GOT3 (cell line): ENCODE measurements around the gene ATG7.

Source experiments
- DNase-seq: peaks from one replicate; lab custom pipeline; 2025; ENCODE audit warnings: mixed read lengths; lab: John Stamatoyannopoulos, UW

ATG7 gene

DNA sequence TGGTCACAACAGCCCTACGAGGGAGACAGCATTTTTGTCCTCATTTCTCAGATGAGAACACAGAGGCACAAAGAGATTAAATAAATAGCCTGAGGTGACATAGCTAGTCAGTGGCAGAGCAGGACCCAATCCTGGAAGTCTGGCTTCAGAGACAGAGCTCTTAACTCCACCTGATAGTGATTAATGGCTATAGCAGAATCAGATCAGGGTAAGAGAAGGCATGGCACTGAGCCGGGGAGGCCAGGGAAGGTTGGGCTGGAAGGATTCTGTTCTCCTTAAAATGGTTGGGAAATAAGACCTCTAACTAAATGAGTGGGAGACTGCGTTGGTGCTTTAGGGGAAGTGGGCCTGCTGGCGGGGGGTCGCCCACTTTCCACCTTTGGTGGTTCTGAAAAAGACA is 267.0 kb downstream of the ATG7 start:
- DNase-seq = no peak

DNA sequence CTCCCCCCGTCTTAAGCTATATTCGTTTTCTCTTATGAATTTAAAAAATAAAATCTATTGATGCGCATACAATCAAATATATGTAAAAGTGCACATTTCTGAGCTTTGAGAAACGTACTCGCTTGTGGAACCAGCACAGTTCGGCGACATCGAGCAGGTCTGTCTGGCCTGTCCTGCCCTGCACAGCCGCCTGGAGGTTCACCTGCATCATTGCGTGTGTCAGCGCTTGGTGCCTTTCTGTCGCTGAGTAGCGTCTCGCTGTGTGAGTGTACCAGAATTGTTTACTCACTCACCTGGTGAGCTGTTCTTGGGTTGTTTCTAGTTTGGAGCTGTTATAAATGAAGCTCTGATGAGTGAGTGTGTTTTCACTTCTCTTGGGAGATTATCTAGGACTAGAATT is 267.5 kb downstream of the ATG7 start:
- DNase-seq = no peak

GRCh38 chr3:11541321-11542303 is 269.4 kb downstream of the ATG7 start:
- DNase-seq = no peak

GRCh38 chr3:11542551-11542950 is 270.4 kb downstream of the ATG7 start:
- DNase-seq = no peak

- no peak for DNase-seq
Observed at GRCh38 chr3:11543141-11543947, 271.1 kb downstream of the ATG7 start.

DNA sequence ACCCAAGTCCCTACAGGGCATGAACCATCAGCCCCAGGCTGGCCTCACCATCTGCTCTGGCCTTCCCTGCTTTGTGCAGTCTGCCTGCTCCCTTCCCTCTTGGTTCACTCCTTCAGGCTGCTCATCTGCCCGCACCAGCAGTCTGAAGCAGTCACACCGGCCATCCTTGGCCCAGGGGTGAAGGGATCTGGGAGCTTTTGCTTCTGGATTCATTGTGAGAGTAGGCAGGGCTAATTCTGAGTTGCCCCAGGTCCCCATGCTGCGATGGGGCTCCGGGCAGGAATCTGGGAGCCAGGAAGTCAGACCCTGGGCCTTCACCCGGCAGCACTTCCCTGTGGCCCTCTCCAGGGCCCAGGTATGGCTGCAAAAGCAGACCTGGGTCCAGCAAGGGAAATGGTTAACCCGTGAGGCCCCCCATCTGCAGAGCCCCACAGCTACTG is 271.8 kb downstream of the ATG7 start:
- no peak for DNase-seq

DNA sequence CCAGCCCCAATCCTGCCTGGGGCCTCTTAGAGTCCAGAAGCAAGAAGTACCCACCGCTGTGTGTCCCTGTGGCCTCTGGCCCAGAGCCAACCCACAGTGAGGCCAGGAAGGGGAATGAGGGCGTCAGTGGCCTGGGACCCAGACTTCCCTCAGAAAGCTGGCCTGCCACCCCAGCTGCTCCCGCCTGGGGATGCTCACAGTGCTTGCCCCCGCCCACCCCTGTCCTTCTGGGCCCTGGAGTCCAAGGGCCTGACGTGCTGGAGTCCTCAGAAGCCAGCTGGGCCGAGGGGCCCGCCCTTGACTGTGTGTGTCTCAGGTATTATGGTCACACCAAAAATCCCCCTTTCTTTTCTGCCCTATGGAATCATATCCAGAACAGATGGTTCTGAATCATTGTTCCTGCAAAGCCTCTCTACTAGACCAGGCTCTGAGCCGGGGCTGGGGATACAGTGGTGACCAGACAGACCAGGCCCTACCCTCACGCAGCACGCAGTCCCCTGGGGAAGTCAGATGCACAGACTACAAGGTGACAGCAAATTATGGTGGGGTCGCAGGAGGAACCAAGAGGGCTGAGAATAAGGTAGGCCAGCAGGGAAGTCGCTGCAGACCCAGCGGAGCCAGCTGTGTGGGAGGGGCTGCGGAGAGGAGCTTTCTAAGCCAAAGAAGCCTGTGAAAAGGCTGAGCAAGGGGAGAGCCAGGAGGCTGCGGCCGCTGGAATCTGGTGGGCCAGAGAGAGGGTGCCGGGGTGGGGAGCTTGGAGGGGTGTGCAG is 272.4 kb downstream of the ATG7 start:
- no peak for DNase-seq

DNA sequence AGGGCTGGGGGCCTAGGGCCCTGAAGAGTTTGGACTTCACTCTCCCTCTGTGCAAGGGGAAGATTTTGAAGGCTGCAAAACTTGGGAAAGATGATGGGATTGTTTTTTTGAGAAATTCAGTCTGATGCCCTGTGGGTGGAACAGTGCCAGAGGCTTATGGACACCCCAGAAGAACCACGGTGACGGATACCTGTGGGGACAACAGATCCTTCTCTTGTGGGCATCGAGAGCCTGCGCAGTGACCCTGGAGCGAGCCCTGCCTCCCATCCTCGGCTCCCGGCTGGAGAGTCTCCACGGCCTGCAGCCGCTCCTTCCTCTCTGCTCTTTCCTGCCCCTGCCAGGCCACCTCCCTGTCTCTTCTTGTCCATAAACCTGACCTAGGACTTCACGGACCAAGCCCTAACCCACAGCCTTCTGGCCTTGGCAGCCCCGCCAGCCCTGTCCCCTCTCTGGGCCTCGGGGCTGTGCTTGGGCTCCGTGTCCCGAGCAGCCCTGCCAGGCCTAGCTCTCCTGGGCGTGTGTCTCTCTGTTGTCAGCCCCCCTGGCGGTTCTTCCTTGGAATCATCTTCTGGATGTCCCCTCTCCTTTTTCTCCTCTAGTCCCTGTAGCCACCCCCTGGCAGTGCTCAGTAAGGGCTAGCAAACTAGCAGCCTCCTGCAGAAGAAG is 273.1 kb downstream of the ATG7 start:
- no peak for DNase-seq

GRCh38 chr3:11546657-11547302 is 274.6 kb downstream of the ATG7 start:
- no peak for DNase-seq

- DNase-seq = no peak
Observed at GRCh38 chr3:11547498-11547897, 275.3 kb downstream of the ATG7 start.

GRCh38 chr3:11548721-11549131 is 276.5 kb downstream of the ATG7 start:
- no peak for DNase-seq

DNA sequence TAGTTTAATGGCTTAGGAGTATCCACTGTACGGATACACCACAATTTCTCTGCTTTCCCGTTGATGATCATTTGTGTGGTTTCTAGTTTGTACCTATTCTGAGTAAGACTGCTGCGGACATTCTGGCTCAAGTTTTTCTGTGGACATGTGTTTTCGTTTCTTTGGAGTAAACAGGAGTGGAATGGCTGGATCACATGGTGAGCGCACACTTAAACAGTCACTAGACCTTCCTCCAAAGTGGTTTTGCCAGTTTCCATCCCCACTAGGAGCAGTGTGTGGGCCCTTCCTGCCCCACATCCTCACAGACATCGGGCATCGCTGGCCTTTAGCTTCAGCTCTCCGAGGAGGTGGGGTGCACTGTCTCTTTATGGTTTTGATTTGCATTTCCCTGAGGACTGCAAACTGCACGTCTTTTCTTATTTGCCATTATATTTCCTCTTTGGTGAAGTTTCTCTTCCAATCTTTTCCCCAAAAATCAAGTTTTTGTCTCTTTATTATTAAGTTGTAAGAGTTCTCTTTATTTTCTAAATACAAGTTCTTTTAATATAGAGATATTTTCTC is 277.5 kb downstream of the ATG7 start:
- no peak for DNase-seq

DNA sequence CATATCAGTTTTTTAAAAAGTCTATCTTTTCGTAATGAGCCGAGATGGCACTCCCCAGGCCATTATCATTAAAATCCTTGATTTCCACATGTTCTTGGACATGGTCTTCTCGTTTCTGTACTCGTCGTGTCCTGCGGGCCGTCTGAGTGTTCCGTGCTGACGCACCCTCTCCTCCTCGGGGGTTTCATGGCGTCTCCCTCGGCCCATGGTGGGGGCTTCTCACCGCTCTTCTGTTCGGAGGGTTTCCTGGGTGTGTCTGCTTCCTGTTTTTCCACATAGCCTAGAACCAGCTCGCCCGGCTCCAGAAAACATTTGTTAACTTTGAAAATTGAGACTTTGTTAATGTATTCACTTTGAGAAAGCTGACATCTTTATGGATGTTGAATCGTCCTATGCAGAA is 278.8 kb downstream of the ATG7 start:
- no peak for DNase-seq

GRCh38 chr3:11552289-11553264 is 280.4 kb downstream of the ATG7 start:
- no peak for DNase-seq

DNA sequence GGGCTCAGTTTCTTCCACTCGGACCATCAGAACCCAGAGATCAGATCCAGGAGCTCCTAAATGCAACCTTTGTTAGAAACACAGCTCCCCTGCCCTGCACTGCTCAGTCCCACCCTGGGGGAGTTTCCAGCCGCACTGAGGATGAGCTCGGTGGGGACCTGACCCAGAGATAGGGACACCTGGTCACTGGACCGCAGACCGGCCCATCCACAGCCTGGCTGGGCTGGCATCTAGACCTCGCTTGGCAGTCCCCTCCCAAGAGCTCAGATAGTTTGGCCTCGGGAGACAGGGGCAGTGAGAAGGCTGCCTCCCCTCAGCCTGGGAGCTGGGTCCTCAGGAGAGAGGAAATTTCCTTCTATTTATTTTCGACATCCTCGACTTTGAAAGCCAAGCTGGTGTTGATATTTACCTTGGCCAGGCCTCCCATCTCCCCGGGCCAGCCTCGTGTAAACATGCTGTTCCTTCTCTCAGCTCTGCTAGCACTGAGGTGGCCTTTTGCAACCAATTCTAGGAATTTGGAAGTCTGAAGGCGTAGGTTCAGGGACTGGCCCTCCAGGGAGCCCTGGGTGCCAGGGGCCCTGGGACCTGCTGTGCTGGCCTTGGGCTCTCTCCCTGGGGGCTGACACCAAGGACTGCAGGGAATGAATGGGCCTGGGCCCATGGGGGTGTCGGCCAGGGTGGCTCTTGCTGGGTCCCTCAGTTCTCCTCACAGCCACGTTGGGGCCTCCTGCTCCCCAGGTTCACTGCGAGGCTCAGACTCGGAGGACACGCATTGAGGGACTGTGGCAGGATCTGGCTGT is 281.4 kb downstream of the ATG7 start:
- no peak for DNase-seq

- no peak for DNase-seq
Observed at GRCh38 chr3:11554236-11554610, 282.0 kb downstream of the ATG7 start.

GRCh38 chr3:11554666-11555065 is 282.5 kb downstream of the ATG7 start:
- no peak for DNase-seq

GRCh38 chr3:11555211-11555782 is 283.1 kb downstream of the ATG7 start:
- no peak for DNase-seq
